ENCODE results near the gene SLC22A5.

The SLC22A5 gene

DNA sequence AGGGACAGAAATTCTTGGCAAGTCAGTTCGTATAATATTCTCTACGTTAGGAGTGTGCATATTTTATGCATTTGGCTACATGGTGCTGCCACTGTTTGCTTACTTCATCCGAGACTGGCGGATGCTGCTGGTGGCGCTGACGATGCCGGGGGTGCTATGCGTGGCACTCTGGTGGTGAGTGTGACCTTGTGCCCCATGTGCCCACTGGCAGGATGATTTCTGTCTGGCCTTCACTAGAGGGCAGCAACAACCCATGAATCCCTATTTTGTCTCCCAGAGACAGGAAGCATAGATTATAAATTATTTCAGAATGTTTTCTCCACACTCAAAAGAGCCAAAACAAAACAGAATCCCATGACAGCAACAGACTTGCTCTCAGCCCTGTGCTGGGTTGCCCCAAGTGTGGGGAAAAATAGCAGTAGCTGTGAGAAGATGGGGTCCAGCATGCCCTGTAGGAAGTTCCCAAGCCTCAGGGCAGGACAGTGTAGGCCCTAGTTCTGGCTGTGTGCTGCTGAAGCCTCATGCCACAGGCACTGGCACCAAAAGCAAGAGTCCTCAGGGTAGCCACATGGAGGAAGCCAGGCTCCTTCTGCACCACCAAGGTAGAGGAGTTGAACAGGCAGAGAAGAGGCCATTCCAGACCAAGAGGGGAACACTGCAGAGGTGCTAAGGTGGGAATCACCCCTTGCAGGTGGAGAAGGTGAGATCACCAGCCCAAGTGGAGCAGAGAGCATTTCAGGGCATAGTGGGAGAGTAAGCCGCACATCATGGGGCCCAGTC is 16.0 kb downstream of the SLC22A5 start:
- TF ChIP-seq TAF1 (IDR thresholded peaks at IDR 0.05; ENCODE audit: borderline replicate concordance, insufficient read depth, low read length) (no peak), POLR2AphosphoS5 (IDR thresholded peaks at IDR 0.05; ENCODE audit: low read depth, low read length) (no peak), SIN3A (IDR thresholded peaks at IDR 0.05; ENCODE audit: borderline replicate concordance, insufficient read depth, low read length) (no peak), FOXP2 (optimal IDR thresholded peaks at IDR 0.05; ENCODE audit: borderline replicate concordance, extremely low read depth, extremely low read length, insufficient read depth) (no peak)
- TF ChIP-seq, protein P1, sequence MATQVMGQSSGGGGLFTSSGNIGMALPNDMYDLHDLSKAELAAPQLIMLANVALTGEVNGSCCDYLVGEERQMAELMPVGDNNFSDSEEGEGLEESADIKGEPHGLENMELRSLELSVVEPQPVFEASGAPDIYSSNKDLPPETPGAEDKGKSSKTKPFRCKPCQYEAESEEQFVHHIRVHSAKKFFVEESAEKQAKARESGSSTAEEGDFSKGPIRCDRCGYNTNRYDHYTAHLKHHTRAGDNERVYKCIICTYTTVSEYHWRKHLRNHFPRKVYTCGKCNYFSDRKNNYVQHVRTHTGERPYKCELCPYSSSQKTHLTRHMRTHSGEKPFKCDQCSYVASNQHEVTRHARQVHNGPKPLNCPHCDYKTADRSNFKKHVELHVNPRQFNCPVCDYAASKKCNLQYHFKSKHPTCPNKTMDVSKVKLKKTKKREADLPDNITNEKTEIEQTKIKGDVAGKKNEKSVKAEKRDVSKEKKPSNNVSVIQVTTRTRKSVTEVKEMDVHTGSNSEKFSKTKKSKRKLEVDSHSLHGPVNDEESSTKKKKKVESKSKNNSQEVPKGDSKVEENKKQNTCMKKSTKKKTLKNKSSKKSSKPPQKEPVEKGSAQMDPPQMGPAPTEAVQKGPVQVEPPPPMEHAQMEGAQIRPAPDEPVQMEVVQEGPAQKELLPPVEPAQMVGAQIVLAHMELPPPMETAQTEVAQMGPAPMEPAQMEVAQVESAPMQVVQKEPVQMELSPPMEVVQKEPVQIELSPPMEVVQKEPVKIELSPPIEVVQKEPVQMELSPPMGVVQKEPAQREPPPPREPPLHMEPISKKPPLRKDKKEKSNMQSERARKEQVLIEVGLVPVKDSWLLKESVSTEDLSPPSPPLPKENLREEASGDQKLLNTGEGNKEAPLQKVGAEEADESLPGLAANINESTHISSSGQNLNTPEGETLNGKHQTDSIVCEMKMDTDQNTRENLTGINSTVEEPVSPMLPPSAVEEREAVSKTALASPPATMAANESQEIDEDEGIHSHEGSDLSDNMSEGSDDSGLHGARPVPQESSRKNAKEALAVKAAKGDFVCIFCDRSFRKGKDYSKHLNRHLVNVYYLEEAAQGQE (IDR thresholded peaks at IDR 0.05; ENCODE audit: insufficient read depth in 1 of 2, low read depth in 2 of 2, low read length in 2 of 2), result no peak

DNA sequence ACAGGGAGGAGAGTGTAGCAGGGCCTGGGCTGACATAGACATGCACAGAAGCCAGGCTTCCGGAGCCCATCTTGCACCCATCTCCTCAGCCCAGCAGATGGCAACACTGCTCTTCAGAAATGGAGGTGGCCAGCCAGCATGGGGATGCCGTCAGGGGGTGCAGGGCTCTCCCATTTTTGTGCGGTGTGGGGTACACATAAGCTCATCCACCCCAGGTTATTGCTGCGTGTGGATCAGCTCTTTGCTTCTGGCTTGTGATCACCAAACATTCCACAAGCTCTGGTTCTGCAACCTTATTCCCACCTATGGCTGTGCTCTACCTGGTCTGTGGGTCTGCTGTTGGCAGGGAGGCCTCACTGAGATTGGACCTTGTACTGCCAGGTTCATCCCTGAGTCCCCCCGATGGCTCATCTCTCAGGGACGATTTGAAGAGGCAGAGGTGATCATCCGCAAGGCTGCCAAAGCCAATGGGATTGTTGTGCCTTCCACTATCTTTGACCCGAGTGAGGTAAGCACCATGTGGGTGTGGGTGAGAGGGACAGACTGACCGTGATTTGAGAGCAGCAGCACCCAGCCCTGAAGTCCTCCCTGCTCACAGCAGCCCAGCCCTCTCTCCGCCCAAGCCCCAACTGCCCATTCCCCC is 17.3 kb downstream of the SLC22A5 start:
- TF ChIP-seq, protein P1 (IDR thresholded peaks at IDR 0.05; ENCODE audit: insufficient read depth in 1 of 2, low read depth in 2 of 2, low read length in 2 of 2), result no peak
- TF ChIP-seq SIN3A (IDR thresholded peaks at IDR 0.05; ENCODE audit: borderline replicate concordance, insufficient read depth, low read length) (no peak), FOXP2 (optimal IDR thresholded peaks at IDR 0.05; ENCODE audit: borderline replicate concordance, extremely low read depth, extremely low read length, insufficient read depth) (no peak), POLR2AphosphoS5 (IDR thresholded peaks at IDR 0.05; ENCODE audit: low read depth, low read length) (no peak), TAF1 (IDR thresholded peaks at IDR 0.05; ENCODE audit: borderline replicate concordance, insufficient read depth, low read length) (no peak)

DNA sequence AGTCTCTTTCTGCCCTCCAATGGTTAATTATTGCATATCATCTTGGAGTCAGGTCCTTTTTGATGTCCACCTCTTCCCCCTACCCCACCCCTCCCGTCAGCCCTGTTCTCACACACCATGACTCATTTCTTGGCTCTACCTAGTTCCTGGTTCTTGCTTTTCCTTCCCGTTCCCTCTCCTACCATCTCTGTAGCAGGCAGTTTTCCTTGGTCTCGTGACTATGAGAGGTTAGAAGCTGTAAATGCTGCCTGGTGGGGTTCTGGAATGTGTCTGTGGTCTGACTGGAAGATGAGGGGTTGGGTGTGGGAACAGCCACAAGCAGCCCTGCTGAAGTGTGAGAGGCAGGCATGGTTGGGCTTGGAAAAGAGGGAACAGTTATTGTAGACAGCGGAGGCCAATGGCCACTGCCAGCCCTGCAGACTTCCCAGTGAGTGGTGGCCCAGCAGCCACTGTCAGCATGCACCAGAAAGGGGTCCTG is 18.2 kb downstream of the SLC22A5 start:
- TF ChIP-seq SIN3A (IDR thresholded peaks at IDR 0.05; ENCODE audit: borderline replicate concordance, insufficient read depth, low read length) (no peak), POLR2AphosphoS5 (IDR thresholded peaks at IDR 0.05; ENCODE audit: low read depth, low read length) (no peak), FOXP2 (optimal IDR thresholded peaks at IDR 0.05; ENCODE audit: borderline replicate concordance, extremely low read depth, extremely low read length, insufficient read depth) (no peak), TAF1 (IDR thresholded peaks at IDR 0.05; ENCODE audit: borderline replicate concordance, insufficient read depth, low read length) (no peak; the same call in 1 of the 2 replicates)
- TF ChIP-seq, protein P1 (IDR thresholded peaks at IDR 0.05; ENCODE audit: insufficient read depth in 1 of 2, low read depth in 2 of 2, low read length in 2 of 2), result no peak

DNA sequence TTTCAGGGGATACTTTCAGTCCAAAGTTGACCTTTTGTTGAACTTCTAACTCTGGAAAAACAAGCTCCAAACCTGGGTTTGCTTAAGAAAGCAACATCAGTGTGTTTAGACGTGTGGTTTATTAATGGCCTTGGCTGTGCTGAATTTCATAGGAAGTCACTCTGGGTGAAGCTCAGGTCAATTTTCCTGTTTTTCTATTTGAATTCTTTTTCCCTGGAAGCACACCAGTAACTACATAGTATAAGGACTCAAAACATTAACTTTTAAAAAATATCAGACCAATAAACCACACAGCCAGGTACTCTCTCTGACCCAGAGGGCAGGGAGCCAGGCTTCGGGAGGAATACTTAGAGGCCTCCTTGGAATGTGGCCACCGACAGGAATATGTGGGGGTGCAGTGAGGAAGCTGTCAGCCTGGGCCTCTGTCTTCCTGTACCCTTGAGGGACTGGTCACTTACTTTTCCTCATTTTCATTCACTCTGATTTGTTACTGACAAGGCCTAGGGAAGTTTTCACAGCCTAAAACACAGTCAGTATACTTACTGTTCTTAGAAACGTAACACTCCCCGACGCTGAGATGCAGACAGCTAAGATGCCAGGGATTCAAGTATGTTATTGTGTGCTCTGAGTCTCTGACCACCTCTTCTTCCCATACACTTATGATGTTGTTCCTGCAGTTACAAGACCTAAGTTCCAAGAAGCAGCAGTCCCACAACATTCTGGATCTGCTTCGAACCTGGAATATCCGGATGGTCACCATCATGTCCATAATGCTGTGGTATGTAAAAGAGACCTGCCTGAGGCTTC is 18.9 kb downstream of the SLC22A5 start:
- TF ChIP-seq, protein P1 (IDR thresholded peaks at IDR 0.05; ENCODE audit: insufficient read depth in 1 of 2, low read depth in 2 of 2, low read length in 2 of 2), result no peak
- TF ChIP-seq TAF1 (IDR thresholded peaks at IDR 0.05; ENCODE audit: borderline replicate concordance, insufficient read depth, low read length) (no peak), FOXP2 (optimal IDR thresholded peaks at IDR 0.05; ENCODE audit: borderline replicate concordance, extremely low read depth, extremely low read length, insufficient read depth) (no peak), SIN3A (IDR thresholded peaks at IDR 0.05; ENCODE audit: borderline replicate concordance, insufficient read depth, low read length) (no peak), POLR2AphosphoS5 (IDR thresholded peaks at IDR 0.05; ENCODE audit: low read depth, low read length) (no peak)
